Neural cell (in vitro differentiated cells): ENCODE data around the gene AGXT2. TPM values are rescaled to one million over a fixed set of nuclear protein-coding genes. Genes with fewer than 3 reads are reported as not detected.

Experiments
- H2AFZ ChIP-seq: fragments of 200-600, 300-800 bp; sonication (generic), shearing (Covaris generic); 2 replicates; pipeline ENCODE4 v1.6.0; 2014; ENCODE audit warnings: low read depth, mild to moderate bottlenecking, antibody characterized with exemption, low read length, moderate library complexity
- H3F3A ChIP-seq: fragments of 200-600 bp; shearing (Covaris generic); 2 replicates; pipeline ENCODE4 v1.6.1; 2016; ENCODE audit warnings: mild to moderate bottlenecking, moderate library complexity, mixed read lengths, antibody characterized with exemption, low read length; ENCODE audit not compliant: insufficient read depth, poor library complexity, severe bottlenecking
- H3K27ac ChIP-seq: fragments of 200-600, 300-800 bp; sonication (generic), shearing (Covaris generic); 2 replicates; pipeline ENCODE4 v1.5.1; 2014; ENCODE audit warnings: mild to moderate bottlenecking, low read length, moderate library complexity
- H3K27me3 ChIP-seq: fragments of 300-800, 200-600 bp; sonication (generic), shearing (Covaris generic); 2 replicates; pipeline ENCODE4 v1.6.0; 2014; ENCODE audit warnings: mild to moderate bottlenecking, low read depth, low read length, moderate library complexity; ENCODE audit not compliant: insufficient read depth
- H3K36me3 ChIP-seq: fragments of 300-800, 200-600 bp; sonication (generic), shearing (Covaris generic); 2 replicates; pipeline ENCODE4 v1.5.1; 2014; ENCODE audit warnings: mild to moderate bottlenecking, antibody characterized with exemption, low read length, moderate library complexity; ENCODE audit not compliant: insufficient read depth
- H3K4me2 ChIP-seq: fragments of 300-800, 200-600 bp; sonication (generic), shearing (Covaris generic); 2 replicates; pipeline ENCODE4 v1.6.0; 2014; ENCODE audit warnings: mild to moderate bottlenecking, low read length
- H3K4me3 ChIP-seq: fragments of 300-800, 200-600 bp; sonication (generic), shearing (Covaris generic); 2 replicates; pipeline ENCODE4 v1.5.1; 2014; ENCODE audit warnings: mild to moderate bottlenecking, low read length, moderate library complexity
- H3K79me2 ChIP-seq: fragments of 200-600 bp; shearing (Covaris generic); replicated peaks from 2 replicates; pipeline ENCODE4 v1.6.0; 2014; ENCODE audit warnings: mild to moderate bottlenecking, low read length, moderate library complexity; ENCODE audit not compliant: insufficient read depth
- H3K9ac ChIP-seq: fragments of 300-800, 200-600 bp; sonication (generic), shearing (Covaris generic); 2 replicates; pipeline ENCODE4 v1.6.1; 2016; ENCODE audit warnings: mild to moderate bottlenecking, low read length, mixed read lengths
- H3K9me2 ChIP-seq: fragments of 200-600 bp; shearing (Covaris generic); 2 replicates; pipeline ENCODE4 v1.6.1; 2016; ENCODE audit warnings: mild to moderate bottlenecking, low read length, mixed read lengths; ENCODE audit not compliant: insufficient read depth
- H3K9me3 ChIP-seq: fragments of 200-600, 300-800 bp; sonication (generic), shearing (Covaris generic); 2 replicates; pipeline ENCODE4 v1.6.1; 2016; ENCODE audit warnings: mild to moderate bottlenecking, mixed run types, low read length, moderate library complexity, mixed read lengths
- H4K20me1 ChIP-seq: fragments of 200-600 bp; shearing (Covaris generic); 2 replicates; pipeline ENCODE4 v1.6.1; 2016; ENCODE audit warnings: mild to moderate bottlenecking, mixed run types; ENCODE audit not compliant: insufficient read depth
- EP300 ChIP-seq: fragments of 450-650 bp; conservative IDR thresholded peaks from 2 replicates; pipeline ENCODE4 v1.6.1; 2014; ENCODE audit warnings: antibody characterized with exemption, mild to moderate bottlenecking, moderate library complexity; ENCODE audit not compliant: poor library complexity, severe bottlenecking
- EZH2 ChIP-seq: fragments of 200-600, 300-800 bp; shearing (Covaris generic), sonication (generic); IDR thresholded peaks from 2 replicates; pipeline ENCODE4 v1.6.1; 2014; ENCODE audit warnings: antibody characterized with exemption, low read length, borderline replicate concordance, mild to moderate bottlenecking; ENCODE audit not compliant: insufficient read depth, poor library complexity, severe bottlenecking
- MXI1 ChIP-seq: fragments of 450-650 bp; conservative IDR thresholded peaks from 2 replicates; pipeline ENCODE4 v1.6.1; 2014; ENCODE audit warnings: antibody characterized with exemption, mild to moderate bottlenecking; ENCODE audit not compliant: poor library complexity, severe bottlenecking
- POLR2AphosphoS5 ChIP-seq: IDR thresholded peaks from 2 replicates; pipeline ENCODE4 v1.6.1; 2012
- RAD21 ChIP-seq: fragments of 450-650 bp; conservative IDR thresholded peaks from 2 replicates; pipeline ENCODE4 v1.6.1; 2014; ENCODE audit warnings: antibody characterized with exemption, mild to moderate bottlenecking, moderate library complexity
- SMC3 ChIP-seq: fragments of 450-650 bp; conservative IDR thresholded peaks from 2 replicates; pipeline ENCODE4 v1.6.1; 2014; ENCODE audit warnings: antibody characterized with exemption, mild to moderate bottlenecking, moderate library complexity; ENCODE audit not compliant: poor library complexity
- TAF1 ChIP-seq: IDR thresholded peaks from 2 replicates; pipeline ENCODE4 v1.6.1; 2012; ENCODE audit warnings: low read depth
- polyA plus RNA-seq: library from polyadenylated mRNA; depleted of rRNA; stranded (reverse); fragments of >200 nt; gene quantifications from 2 replicates; pipeline ENCODE4 v1.2.3, GENCODE V29; 2014
- TF ChIP-seq, protein P1 (sequence below): IDR thresholded peaks from 2 replicates; pipeline ENCODE4 v1.6.1; 2012; ENCODE audit warnings: borderline replicate concordance
- TF ChIP-seq, protein P2 (sequence below): fragments of 450-650 bp; IDR thresholded peaks from 2 replicates; pipeline ENCODE4 v1.5.1; 2014; ENCODE audit warnings: antibody characterized with exemption, mild to moderate bottlenecking, moderate library complexity; ENCODE audit not compliant: poor library complexity, severe bottlenecking

AGXT2 gene
- polyA plus RNA-seq, 1 donor from 2014 or later: not detected

GRCh38 chr5:34986965-34987364 is 60.8 kb downstream of the AGXT2 start:
- TF ChIP-seq EZH2 (no peak), EP300 (no peak), TAF1 (no peak), MXI1 (no peak), POLR2AphosphoS5 (no peak), RAD21 (no peak), SMC3 (no peak)
- TF ChIP-seq, protein P1, sequence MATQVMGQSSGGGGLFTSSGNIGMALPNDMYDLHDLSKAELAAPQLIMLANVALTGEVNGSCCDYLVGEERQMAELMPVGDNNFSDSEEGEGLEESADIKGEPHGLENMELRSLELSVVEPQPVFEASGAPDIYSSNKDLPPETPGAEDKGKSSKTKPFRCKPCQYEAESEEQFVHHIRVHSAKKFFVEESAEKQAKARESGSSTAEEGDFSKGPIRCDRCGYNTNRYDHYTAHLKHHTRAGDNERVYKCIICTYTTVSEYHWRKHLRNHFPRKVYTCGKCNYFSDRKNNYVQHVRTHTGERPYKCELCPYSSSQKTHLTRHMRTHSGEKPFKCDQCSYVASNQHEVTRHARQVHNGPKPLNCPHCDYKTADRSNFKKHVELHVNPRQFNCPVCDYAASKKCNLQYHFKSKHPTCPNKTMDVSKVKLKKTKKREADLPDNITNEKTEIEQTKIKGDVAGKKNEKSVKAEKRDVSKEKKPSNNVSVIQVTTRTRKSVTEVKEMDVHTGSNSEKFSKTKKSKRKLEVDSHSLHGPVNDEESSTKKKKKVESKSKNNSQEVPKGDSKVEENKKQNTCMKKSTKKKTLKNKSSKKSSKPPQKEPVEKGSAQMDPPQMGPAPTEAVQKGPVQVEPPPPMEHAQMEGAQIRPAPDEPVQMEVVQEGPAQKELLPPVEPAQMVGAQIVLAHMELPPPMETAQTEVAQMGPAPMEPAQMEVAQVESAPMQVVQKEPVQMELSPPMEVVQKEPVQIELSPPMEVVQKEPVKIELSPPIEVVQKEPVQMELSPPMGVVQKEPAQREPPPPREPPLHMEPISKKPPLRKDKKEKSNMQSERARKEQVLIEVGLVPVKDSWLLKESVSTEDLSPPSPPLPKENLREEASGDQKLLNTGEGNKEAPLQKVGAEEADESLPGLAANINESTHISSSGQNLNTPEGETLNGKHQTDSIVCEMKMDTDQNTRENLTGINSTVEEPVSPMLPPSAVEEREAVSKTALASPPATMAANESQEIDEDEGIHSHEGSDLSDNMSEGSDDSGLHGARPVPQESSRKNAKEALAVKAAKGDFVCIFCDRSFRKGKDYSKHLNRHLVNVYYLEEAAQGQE: no peak
- TF ChIP-seq, protein P2, sequence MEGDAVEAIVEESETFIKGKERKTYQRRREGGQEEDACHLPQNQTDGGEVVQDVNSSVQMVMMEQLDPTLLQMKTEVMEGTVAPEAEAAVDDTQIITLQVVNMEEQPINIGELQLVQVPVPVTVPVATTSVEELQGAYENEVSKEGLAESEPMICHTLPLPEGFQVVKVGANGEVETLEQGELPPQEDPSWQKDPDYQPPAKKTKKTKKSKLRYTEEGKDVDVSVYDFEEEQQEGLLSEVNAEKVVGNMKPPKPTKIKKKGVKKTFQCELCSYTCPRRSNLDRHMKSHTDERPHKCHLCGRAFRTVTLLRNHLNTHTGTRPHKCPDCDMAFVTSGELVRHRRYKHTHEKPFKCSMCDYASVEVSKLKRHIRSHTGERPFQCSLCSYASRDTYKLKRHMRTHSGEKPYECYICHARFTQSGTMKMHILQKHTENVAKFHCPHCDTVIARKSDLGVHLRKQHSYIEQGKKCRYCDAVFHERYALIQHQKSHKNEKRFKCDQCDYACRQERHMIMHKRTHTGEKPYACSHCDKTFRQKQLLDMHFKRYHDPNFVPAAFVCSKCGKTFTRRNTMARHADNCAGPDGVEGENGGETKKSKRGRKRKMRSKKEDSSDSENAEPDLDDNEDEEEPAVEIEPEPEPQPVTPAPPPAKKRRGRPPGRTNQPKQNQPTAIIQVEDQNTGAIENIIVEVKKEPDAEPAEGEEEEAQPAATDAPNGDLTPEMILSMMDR: no peak

DNA sequence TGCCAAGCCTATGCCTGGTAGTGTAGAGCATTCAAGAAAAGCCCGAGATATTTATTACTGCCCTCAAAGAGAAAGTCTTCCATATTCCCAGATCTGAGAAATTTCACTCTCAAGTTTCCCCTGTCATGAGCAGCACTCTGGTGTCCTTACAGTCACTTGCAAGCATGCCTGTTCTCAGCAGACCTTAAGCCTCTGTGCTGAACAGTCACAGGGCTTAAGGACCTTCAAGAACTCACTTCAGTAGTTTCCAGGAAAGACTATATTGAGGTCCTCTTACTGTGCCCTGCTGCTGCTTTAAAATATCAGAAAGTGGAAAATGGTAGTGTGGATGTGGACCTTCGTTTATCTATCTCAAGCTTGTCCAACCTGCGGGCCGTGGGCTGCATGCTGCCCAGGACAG is 64.9 kb downstream of the AGXT2 start:
- Histone ChIP-seq H3K36me3 (no peaks in the 10 kb centered on the region), H3K27me3 (no peaks in the 10 kb centered on the region), H4K20me1 (no peaks in the 10 kb centered on the region), H3K9me3 (no peaks in the 10 kb centered on the region), H3K79me2 (no peaks in the 10 kb centered on the region), H3K9ac (no peak overlapping the region), H3K4me3 (no peak overlapping the region), H3K4me2 (no peak overlapping the region), H3K9me2 (no peaks in the 10 kb centered on the region), H3K27ac (no peak overlapping the region), H2AFZ (no peak overlapping the region), H3F3A (no peaks in the 10 kb centered on the region)
- no peak for TF ChIP-seq EP300
- no peak for TF ChIP-seq TAF1
- no peak for TF ChIP-seq MXI1
- no peak for TF ChIP-seq RAD21
- TF ChIP-seq EZH2: no peak
- TF ChIP-seq SMC3: no peak

More at GRCh38 chr5:34986965-34987364, 60.8 kb downstream of the AGXT2 start:
- H4K20me1 ChIP-seq: no peaks in the 10 kb centered on the region
- no peaks in the 10 kb centered on the region for H3K27me3 ChIP-seq
- H3F3A ChIP-seq: no peaks in the 10 kb centered on the region
- no peak overlapping the region for H2AFZ ChIP-seq
- H3K4me3 ChIP-seq: no peak overlapping the region
- no peaks in the 10 kb centered on the region for H3K9me2 ChIP-seq
- H3K9me3 ChIP-seq: no peaks in the 10 kb centered on the region
- H3K4me2 ChIP-seq: no peak overlapping the region
- no peak overlapping the region for H3K27ac ChIP-seq
- no peak overlapping the region for H3K9ac ChIP-seq
- H3K79me2 ChIP-seq: no peaks in the 10 kb centered on the region
- H3K36me3 ChIP-seq: no peaks in the 10 kb centered on the region
